HG02885 (cell line): Measurements from ENCODE around the gene IRF2BP2.

Source experiments
- ATAC-seq: cut with Tn5 transposase; IDR thresholded peaks from one replicate; pipeline ENCODE4 v1.9.1; 2021; ENCODE audit warnings: mild to moderate bottlenecking; ENCODE audit not compliant: unreplicated experiment, poor library complexity

IRF2BP2 gene

DNA sequence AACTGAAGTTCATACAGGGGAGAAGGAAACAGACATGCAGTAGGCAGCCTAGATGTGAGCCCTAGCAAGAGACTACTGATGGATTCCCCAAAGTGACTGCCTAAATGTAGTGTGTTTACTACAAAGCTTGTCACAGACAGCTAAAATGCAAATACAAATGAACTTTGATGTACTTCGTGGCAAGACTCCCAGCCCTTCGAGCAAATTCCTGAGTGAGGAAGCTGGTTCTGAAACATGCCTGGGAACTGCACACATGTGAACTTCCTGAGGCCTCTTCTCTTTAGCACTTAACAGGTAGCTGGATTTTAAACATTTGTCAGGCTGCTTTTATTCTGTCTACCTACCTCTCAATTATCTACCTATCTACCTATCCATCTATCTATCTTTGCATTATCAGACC is 6.7 kb upstream of the IRF2BP2 start:
- no peak for ATAC-seq

DNA sequence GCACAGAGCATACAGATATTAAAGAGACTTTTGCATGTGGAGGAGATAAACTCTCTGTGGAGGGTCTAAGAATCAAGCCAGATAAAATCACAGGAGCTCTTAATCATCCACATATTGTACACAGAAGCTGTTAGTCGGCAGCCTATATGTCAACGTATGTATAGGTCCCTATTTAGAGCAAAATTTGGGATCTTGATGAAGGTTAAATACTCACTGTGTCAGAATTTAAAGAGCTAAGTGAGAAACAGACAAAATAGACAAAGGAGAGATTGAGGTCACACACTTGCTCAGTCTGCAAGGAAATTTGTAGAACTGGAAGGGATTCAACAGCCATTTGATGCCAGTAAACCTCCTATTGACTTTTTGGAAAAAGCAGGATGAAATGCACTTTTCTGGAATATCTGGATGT is 4.1 kb upstream of the IRF2BP2 start:
- no peak for ATAC-seq

DNA sequence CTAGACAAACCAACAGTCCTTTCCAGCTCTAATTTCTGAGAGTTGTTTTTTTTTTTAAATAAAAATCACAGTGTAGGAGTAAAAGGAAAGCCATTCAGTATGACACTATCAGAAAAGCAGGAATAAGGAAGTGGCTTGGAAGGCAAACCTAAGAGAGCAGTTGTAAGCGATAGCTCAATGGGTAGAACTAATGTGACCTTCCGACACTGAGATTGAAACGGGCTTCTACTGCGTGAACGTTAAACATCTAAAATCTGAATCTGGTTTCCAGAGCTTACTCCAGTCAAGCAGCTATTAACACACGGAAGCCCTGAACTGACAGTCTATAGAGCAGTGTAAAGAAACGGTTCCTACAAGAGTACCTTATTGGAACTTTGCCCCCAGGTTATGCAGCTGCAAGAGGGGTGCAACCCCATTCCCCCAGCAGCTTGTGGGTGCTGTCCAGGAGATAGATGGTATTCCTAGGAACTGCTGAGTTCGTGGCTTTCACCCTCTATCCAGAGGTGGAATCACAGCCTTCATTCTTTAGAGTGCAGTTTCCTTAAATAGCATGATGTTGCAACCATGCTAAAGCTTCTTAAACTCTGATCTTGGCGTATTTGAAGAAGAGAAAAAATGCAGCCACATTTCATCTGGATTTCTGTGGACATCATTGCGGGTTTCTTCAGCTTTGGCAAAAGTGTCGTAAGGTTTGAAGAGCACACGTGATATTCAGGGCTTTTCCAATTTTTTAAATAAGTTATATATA is 3.3 kb upstream of the IRF2BP2 start:
- ATAC-seq: no peak

GRCh38 chr1:234612352-234613127 is 2.6 kb upstream of the IRF2BP2 start:
- ATAC-seq: no peak

- ATAC-seq: no peak
These were observed 1.9 kb upstream of the IRF2BP2 start for GRCh38 chr1:234611847-234612351.

GRCh38 chr1:234611225-234611846 is 1.4 kb upstream of the IRF2BP2 start:
- peak; percentile 17 for ATAC-seq

DNA sequence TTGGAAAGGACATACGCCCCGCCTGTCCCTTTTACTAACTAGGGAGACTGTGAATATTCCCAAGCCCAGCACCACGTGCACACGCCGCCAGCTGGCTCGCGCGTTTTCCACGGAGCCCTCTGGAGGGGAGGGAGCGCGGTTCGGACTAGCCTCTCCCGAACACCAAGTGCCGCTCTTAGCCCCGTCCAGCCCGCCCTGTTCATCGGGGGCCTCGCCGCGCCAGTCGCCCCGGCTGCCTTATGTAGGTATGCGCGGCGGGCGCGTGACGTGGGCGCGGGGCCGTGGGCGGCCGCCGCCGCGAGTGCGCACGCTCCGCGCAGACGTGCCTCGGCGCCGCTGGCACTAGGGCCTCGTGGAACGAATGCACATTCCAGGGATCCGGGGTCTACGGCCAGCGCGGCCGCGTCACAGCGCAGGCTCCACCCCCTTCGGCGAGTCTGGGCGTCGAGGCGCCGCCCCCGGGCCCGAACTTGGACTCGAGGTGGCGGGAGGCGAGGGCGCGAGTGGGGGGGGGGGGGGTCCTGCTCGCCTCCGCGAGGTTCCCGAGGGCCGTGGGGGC is 767 bp upstream of the IRF2BP2 start:
- peak; percentile 60 for ATAC-seq

GRCh38 chr1:234609691-234610042 is 311 bp downstream of the IRF2BP2 start:
- ATAC-seq: no peak

- no peak for ATAC-seq
These were observed 877 bp downstream of the IRF2BP2 start for GRCh38 chr1:234608911-234609690.

- ATAC-seq: no peak
These were observed 1.7 kb downstream of the IRF2BP2 start for GRCh38 chr1:234608025-234608910.

DNA sequence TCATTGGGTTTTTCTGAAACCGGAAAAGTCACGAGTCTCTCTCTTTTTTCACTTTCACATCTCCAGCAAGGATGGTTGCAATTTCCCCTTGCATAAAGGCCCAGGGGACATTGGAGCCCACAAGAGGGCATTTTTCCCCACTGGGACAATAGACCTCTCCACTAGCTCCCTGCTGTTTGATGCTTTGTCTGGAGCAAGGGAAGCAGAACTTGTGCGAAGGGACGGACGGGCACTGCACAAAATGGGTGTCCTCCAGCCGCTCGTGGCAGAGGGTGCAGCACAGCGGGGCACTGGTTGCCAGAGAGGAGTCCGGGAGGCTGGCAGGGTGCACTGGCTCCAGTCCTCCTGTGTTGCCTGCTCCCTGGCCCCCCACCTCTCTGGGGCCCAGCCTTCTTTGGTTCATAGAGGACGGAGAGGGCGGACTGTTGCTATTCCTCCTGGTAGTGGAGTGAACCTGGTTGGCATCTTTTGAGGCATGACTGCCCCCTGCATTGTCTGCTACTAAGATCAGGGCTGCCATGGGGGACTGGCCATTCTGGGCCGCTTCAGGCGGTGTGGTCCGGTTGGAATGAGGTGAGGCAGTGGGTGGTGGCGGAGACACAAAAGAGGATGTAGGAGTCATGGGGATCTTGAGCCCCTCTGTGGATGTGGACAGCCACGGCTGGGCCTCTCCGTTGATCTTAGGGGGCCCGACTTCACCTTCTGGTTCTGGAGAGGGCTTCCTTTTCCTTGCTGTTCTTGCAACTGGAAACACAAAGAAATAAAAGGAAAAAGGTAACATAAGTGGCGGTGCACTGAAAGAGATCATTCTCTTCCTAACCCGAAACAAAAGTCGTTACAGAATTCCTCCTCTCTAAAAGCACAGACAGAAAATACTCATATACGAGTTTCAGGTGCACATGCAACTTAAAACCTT is 2.6 kb downstream of the IRF2BP2 start:
- ATAC-seq: no peak

DNA sequence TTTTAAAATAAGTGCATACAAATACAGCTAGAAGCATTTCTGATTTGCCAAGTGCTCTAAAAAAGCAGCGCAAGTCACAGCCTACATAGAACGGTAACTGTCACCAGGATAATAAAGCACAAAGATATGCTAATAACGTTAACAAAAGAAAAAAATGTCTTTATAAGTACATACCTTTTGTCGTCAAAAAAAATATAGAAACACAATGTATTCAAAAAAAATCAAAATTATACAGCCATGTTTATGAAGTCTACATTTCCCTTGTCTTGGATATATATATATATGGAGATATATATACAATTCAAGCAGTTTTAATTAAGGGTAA is 3.2 kb downstream of the IRF2BP2 start:
- no peak for ATAC-seq

GRCh38 chr1:234605983-234606783 is 3.8 kb downstream of the IRF2BP2 start:
- no peak for ATAC-seq

- no peak for ATAC-seq
These were observed 4.5 kb downstream of the IRF2BP2 start for GRCh38 chr1:234605399-234605982.

DNA sequence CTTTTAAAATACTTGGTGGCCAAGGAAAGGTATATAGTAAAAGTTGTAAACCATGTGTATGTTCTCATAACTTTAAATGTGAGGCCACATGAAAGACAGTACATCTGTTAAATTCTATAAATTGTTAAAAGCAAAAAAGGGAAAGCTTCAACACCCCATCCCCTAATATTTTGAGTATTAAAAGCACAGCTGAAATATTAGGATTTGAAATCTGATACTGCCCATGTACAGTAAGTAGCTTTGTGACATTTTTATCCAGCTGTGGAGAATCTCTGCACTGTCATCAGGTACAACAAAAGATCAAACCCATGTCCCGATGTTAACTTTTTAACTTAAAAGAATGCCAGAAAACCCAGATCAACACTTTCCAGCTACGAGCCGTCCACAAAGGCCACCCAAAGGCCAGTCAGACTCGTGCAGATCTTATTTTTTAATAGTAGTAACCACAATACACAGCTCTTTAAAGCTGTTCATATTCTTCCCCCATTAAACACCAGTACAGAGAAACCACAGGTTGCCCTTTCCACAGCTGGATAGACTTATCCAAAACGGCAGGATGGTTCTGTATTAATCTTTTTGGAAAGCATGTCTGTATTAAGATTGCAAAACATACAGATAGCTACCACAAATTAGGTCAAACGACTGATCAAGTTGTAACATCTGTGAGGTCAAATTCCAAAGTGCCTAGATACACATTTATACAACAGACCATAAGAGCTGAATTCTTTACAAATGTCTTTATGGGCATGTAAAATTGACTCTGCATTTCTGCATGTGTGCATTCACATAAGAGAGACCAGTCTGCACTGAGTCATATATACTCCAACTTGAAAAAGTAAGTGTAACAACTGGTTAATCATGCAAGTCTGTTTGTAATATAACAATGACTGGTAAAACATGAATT is 5.2 kb downstream of the IRF2BP2 start:
- no peak for ATAC-seq
